Naive thymus-derived CD8-positive, alpha-beta T cell (primary cell): ENCODE results near the gene GPR62. TPM values are rescaled to one million over a fixed set of nuclear protein-coding genes. Genes with fewer than 3 reads are reported as not detected.
"Not testable (repeated sequence)": the region's sequence is repeated elsewhere in the genome, so short reads cannot be mapped to it uniquely, and the experiment has no call there.

Experiments
- ATAC-seq, 2 donors: fragments of 150-1000 bp; cut with Tn5 transposase in 1 of 2; sonication (Bioruptor Pico), chemical (Tn5 transposase) in 1 of 2; 1 replicate in 1 of 2; 2 replicates in 1 of 2; pipeline ENCODE4 v1.10.0; 2021; ENCODE audit warnings: mild to moderate bottlenecking in 2 of 2, moderate library complexity in 2 of 2
- POLR2A ChIA-PET: fragments of 350-600 bp; sonication (Branson Sonifier 250); formaldehyde crosslinking; loops from one replicate; lab custom pipeline; 2021; ENCODE audit warnings: antibody characterized with exemption; lab: Charles Lee
- DNase-seq, 10 donors: peaks; one replicate each; pipeline versions ENCODE4 v3.0.0 to v3.0.0-alpha.2; 2020 to 2022
- H3K27ac Mint-ChIP-seq, 10 donors: one replicate each; pipeline ENCODE4 v1.8.0; 2020 to 2022; ENCODE audit warnings: mild to moderate bottlenecking in 10 of 10, mixed read lengths in 10 of 10, moderate library complexity in 4 of 10, inconsistent platforms in 1 of 10
- H3K27me3 Mint-ChIP-seq, 5 donors: one replicate each; pipeline ENCODE4 v1.8.0; 2021 to 2022; ENCODE audit warnings: mixed read lengths in 5 of 5
- H3K36me3 Mint-ChIP-seq, 3 donors: one replicate each; pipeline ENCODE4 v1.8.0; 2020 to 2022; ENCODE audit warnings: mixed read lengths in 3 of 3, mild to moderate bottlenecking in 2 of 3, inconsistent platforms in 1 of 3
- H3K4me1 Mint-ChIP-seq, 4 donors: one replicate each; pipeline ENCODE4 v1.8.0; 2021 to 2022; ENCODE audit warnings: mixed read lengths in 4 of 4
- H3K4me3 Mint-ChIP-seq, 10 donors: one replicate each; pipeline ENCODE4 v1.8.0; 2020 to 2022; ENCODE audit warnings: mild to moderate bottlenecking in 10 of 10, mixed read lengths in 10 of 10, moderate library complexity in 6 of 10, inconsistent platforms in 1 of 10
- H3K9me3 Mint-ChIP-seq, 9 donors: one replicate each; pipeline ENCODE4 v1.8.0; 2020 to 2022; ENCODE audit warnings: mixed read lengths in 9 of 9, mild to moderate bottlenecking in 3 of 9, inconsistent platforms in 1 of 9, moderate library complexity in 1 of 9
- polyA plus RNA-seq, 3 donors: library from polyadenylated mRNA; unstranded; fragments of 300-500 nt; fragmentation: Illumina TruSeq; gene quantifications; one replicate each; pipeline ENCODE4 v1.2.3, GENCODE V29; 2021
- total RNA-seq, 8 experiments: library from RNA in 2 of 8; stranded (reverse) in 2 of 8; gene quantifications; one replicate each; pipeline ENCODE4 v1.2.3 and lab custom pipeline; 2021 to 2026

Gene GPR62
- total RNA-seq: not detected
- polyA plus RNA-seq: not detected
- 0 to 0.13 (median 0.04) reads per million in 6 experiments for total RNA-seq (lab: John Stamatoyannopoulos, UW)

- Mint-ChIP-seq H3K4me1 (peaks cover 0 to 12% (median 10%) of the 10 kb centered on the region in 4 donors), H3K4me3 (peak within 1 kb of the TSS; percentile 17 to 75 (median 58)), H3K27me3 (peaks cover 8 to 28% (median 20%) of the 10 kb centered on the region in 5 donors), H3K27ac (no peak within 1 kb of the TSS), H3K9me3 (no peaks in the 10 kb centered on the region), H3K36me3 (peaks cover 0 to 4% (median 2%) of the 10 kb centered on the region in 3 donors)
- ATAC-seq (peak; percentile 29 to 33), DNase-seq (peak in 1 of 10 donors; percentile 53)
- POLR2A ChIA-PET: interaction anchor here (0.7 kb wide), 1 partner anchor 20 kb away, joined by 4 read pairs; the partner anchor contains the start of gene ABHD14A
These were observed at the start of gene GPR62 for GRCh38 chr3:51955175-51955892. GPR62 (plus strand) TSS chr3:51955381; CDS start chr3:51955653, 272 bp downstream.

GRCh38 chr3:51908026-51908425 lies 47.2 kb upstream of the GPR62 start:
- peaks cover 10 to 33% (median 22%) of the 10 kb centered on the region in 5 donors for H3K27me3 Mint-ChIP-seq

GRCh38 chr3:51916418-51916817 lies 38.8 kb upstream of the GPR62 start:
- H3K36me3 Mint-ChIP-seq: no peaks in the 10 kb centered on the region
- no peaks in the 10 kb centered on the region for H3K9me3 Mint-ChIP-seq
- H3K4me1 Mint-ChIP-seq: no peaks in the 10 kb centered on the region
- no peak overlapping the region for H3K4me3 Mint-ChIP-seq
- no peak overlapping the region for H3K27ac Mint-ChIP-seq
- DNase-seq: no peak
- ATAC-seq: no peak
- H3K27me3 Mint-ChIP-seq: peaks cover 0 to 18% (median 3%) of the 10 kb centered on the region in 5 donors
- POLR2A ChIA-PET: interaction anchor here (0.7 kb wide), 2 partner anchors 51 to 119 kb away, joined by 3 read pairs; no protein-coding TSS in a partner anchor

More at GRCh38 chr3:51908026-51908425, 47.2 kb upstream of the GPR62 start:
- H3K36me3 Mint-ChIP-seq: peaks cover 3 to 26% (median 25%) of the 10 kb centered on the region in 3 donors
- DNase-seq: no peak
- POLR2A ChIA-PET: no interaction called here
- H3K4me1 Mint-ChIP-seq: no peaks in the 10 kb centered on the region
- H3K27ac Mint-ChIP-seq: no peak overlapping the region
- no peak for ATAC-seq
- no peak overlapping the region for H3K4me3 Mint-ChIP-seq
- peaks cover 0 to 50% (median 14%) of the 10 kb centered on the region in 9 donors for H3K9me3 Mint-ChIP-seq

GRCh38 chr3:51921081-51921578 lies 34.1 kb upstream of the GPR62 start:
- no peaks in the 10 kb centered on the region for H3K36me3 Mint-ChIP-seq
- no peak for ATAC-seq
- no peak overlapping the region for H3K4me3 Mint-ChIP-seq
- POLR2A ChIA-PET: no interaction called here
- H3K27me3 Mint-ChIP-seq: peaks cover 0 to 17% (median 7%) of the 10 kb centered on the region in 5 donors
- DNase-seq: no peak
- no peaks in the 10 kb centered on the region for H3K4me1 Mint-ChIP-seq
- H3K27ac Mint-ChIP-seq: no peak overlapping the region
- H3K9me3 Mint-ChIP-seq: no peaks in the 10 kb centered on the region

GRCh38 chr3:51927061-51927977 lies 27.9 kb upstream of the GPR62 start:
- no peaks in the 10 kb centered on the region for H3K9me3 Mint-ChIP-seq
- no peak overlapping the region for H3K4me3 Mint-ChIP-seq
- DNase-seq (no peak), ATAC-seq (no peak)
- POLR2A ChIA-PET: no interaction called here
- peaks cover 0 to 2% (median 0%) of the 10 kb centered on the region in 3 donors for H3K36me3 Mint-ChIP-seq
- H3K4me1 Mint-ChIP-seq: no peaks in the 10 kb centered on the region
- peaks cover 0 to 3% (median 0%) of the 10 kb centered on the region in 5 donors for H3K27me3 Mint-ChIP-seq
- no peak overlapping the region for H3K27ac Mint-ChIP-seq

- Mint-ChIP-seq H3K4me1 (no peaks in the 10 kb centered on the region), H3K27me3 (no peaks in the 10 kb centered on the region), H3K36me3 (peaks cover 0 to 8% (median 0%) of the 10 kb centered on the region in 3 donors), H3K27ac (no peak overlapping the region), H3K9me3 (no peaks in the 10 kb centered on the region), H3K4me3 (no peak overlapping the region)
- POLR2A ChIA-PET: no interaction called here
- no peak for DNase-seq
- ATAC-seq: no peak
These were observed 26.7 kb upstream of the GPR62 start for GRCh38 chr3:51928438-51928837.

- H3K9me3 Mint-ChIP-seq, ATAC-seq, POLR2A ChIA-PET, DNase-seq, H3K4me3 Mint-ChIP-seq, H3K27ac Mint-ChIP-seq, H3K4me1 Mint-ChIP-seq, H3K27me3 Mint-ChIP-seq: not testable (repeated sequence)
- H3K36me3 Mint-ChIP-seq: peaks cover 0 to 14% (median 0%) of the 10 kb centered on the region in 3 donors
These were observed 26.2 kb upstream of the GPR62 start for GRCh38 chr3:51928981-51929380.

- Mint-ChIP-seq H3K9me3 (no peaks in the 10 kb centered on the region), H3K27ac (no peak overlapping the region), H3K36me3 (peaks cover 0 to 19% (median 0%) of the 10 kb centered on the region in 3 donors), H3K4me1 (no peaks in the 10 kb centered on the region), H3K4me3 (no peak overlapping the region), H3K27me3 (no peaks in the 10 kb centered on the region)
- ATAC-seq (no peak), DNase-seq (no peak)
- POLR2A ChIA-PET: no interaction called here
These were observed 25.7 kb upstream of the GPR62 start for GRCh38 chr3:51929420-51930003.

GRCh38 chr3:51930439-51930838 lies 24.7 kb upstream of the GPR62 start:
- POLR2A ChIA-PET: interaction anchor here (0.6 kb wide), 1 partner anchor 272 kb away, joined by 5 read pairs; no protein-coding TSS in a partner anchor
- H3K9me3 Mint-ChIP-seq: no peaks in the 10 kb centered on the region
- no peak for DNase-seq

GRCh38 chr3:51931756-51932155 lies 23.4 kb upstream of the GPR62 start:
- Mint-ChIP-seq H3K9me3 (no peaks in the 10 kb centered on the region), H3K4me3 (no peak overlapping the region), H3K27ac (no peak overlapping the region), H3K4me1 (no peaks in the 10 kb centered on the region), H3K36me3 (peaks cover 0 to 40% (median 0%) of the 10 kb centered on the region in 3 donors), H3K27me3 (no peaks in the 10 kb centered on the region)
- DNase-seq (no peak), ATAC-seq (no peak)
- POLR2A ChIA-PET: interaction anchor here (2.3 kb wide), 1 partner anchor 10 kb away, joined by 5 read pairs; the partner anchor contains the start of genes PARP3 and RRP9

More at GRCh38 chr3:51930439-51930838, 24.7 kb upstream of the GPR62 start:
- peak overlapping the region in 1 of 10 donors; percentile 20 for H3K27ac Mint-ChIP-seq
- H3K4me1 Mint-ChIP-seq: no peaks in the 10 kb centered on the region
- no peaks in the 10 kb centered on the region for H3K27me3 Mint-ChIP-seq
- H3K36me3 Mint-ChIP-seq: peaks cover 0 to 28% (median 0%) of the 10 kb centered on the region in 3 donors
- no peak for ATAC-seq
- no peak overlapping the region for H3K4me3 Mint-ChIP-seq

GRCh38 chr3:51932471-51933370 lies 22.5 kb upstream of the GPR62 start:
- POLR2A ChIA-PET: interaction anchor here (2.3 kb wide), 1 partner anchor 9 kb away, joined by 5 read pairs; the partner anchor contains the start of genes PARP3 and RRP9
- H3K9me3 Mint-ChIP-seq: no peaks in the 10 kb centered on the region
- H3K36me3 Mint-ChIP-seq: peaks cover 0 to 50% (median 0%) of the 10 kb centered on the region in 3 donors
- peak overlapping the region in 2 of 10 donors; percentile 34 to 65 for H3K27ac Mint-ChIP-seq
- H3K4me1 Mint-ChIP-seq: peaks cover 0 to 6% (median 2%) of the 10 kb centered on the region in 4 donors
- H3K27me3 Mint-ChIP-seq: no peaks in the 10 kb centered on the region
- ATAC-seq: no peak
- no peak for DNase-seq
- H3K4me3 Mint-ChIP-seq: no peak overlapping the region
